HepG2 (cell line): ENCODE results near the gene FBXO24. TPM values are rescaled to one million over a fixed set of nuclear protein-coding genes. Genes with fewer than 3 reads are reported as not detected.

Experiments used
- ETV6 ChIP-seq: sonication (generic); formaldehyde crosslinking; conservative IDR thresholded peaks from 2 replicates; pipeline ENCODE4 v1.4.0; 2020; ENCODE audit warnings: missing genetic modification reagents
- FOXK2 ChIP-seq: fragments of 450-650 bp; IDR thresholded peaks from 2 replicates; pipeline ENCODE4 v1.6.1; 2016
- HES4 ChIP-seq: sonication (generic); formaldehyde crosslinking; IDR thresholded peaks from 2 replicates; pipeline ENCODE4 v1.9.0; 2021; ENCODE audit warnings: mild to moderate bottlenecking, missing genetic modification reagents, borderline replicate concordance
- HNRNPL ChIP-seq: fragments of 200-400 bp; formaldehyde crosslinking; IDR thresholded peaks from 2 replicates; pipeline ENCODE4 v1.6.1; 2017; ENCODE audit warnings: mild to moderate bottlenecking, low read depth, low read length
- MAF1 ChIP-seq: sonication (generic); formaldehyde crosslinking; IDR thresholded peaks from 2 replicates; pipeline ENCODE4 v1.5.0; 2020; ENCODE audit warnings: missing genetic modification reagents, borderline replicate concordance
- NR2F1 ChIP-seq, 2 experiments: fragments of 450-650 bp in 1 of 2; formaldehyde crosslinking in 1 of 2; IDR thresholded peaks; 2 replicates each; pipeline versions ENCODE4 v1.5.0 to v1.6.1; 2016 to 2020; ENCODE audit warnings: mild to moderate bottlenecking in 1 of 2, missing compliant biosample characterization in 1 of 2, missing genetic modification reagents in 1 of 2, moderate library complexity in 1 of 2
- PAF1 ChIP-seq: IDR thresholded peaks from 2 replicates; pipeline ENCODE4 v1.6.1; 2016; ENCODE audit warnings: missing genetic modification reagents, missing compliant biosample characterization
- SMARCC2 ChIP-seq: fragments of 450-650 bp; IDR thresholded peaks from 2 replicates; pipeline ENCODE4 v1.6.1; 2017; ENCODE audit warnings: antibody characterized with exemption, mild to moderate bottlenecking
- ZBED4 ChIP-seq: sonication (generic); formaldehyde crosslinking; IDR thresholded peaks from 2 replicates; pipeline ENCODE4 v1.4.0; 2020; ENCODE audit warnings: missing genetic modification reagents, borderline replicate concordance
- ZBTB40 ChIP-seq, 2 experiments: fragments of 450-650 bp in 1 of 2; sonication (generic) in 1 of 2; formaldehyde crosslinking in 1 of 2; IDR thresholded peaks; 2 replicates each; pipeline versions ENCODE4 v1.6.1 to v1.8.0; 2016 to 2022; ENCODE audit warnings: antibody characterized with exemption in 1 of 2, mild to moderate bottlenecking in 1 of 2, missing genetic modification reagents in 1 of 2
- ZBTB49 ChIP-seq: sonication (generic); formaldehyde crosslinking; IDR thresholded peaks from 2 replicates; pipeline ENCODE4 v1.4.0; 2020; ENCODE audit warnings: missing genetic modification reagents, borderline replicate concordance
- ZNF616 ChIP-seq: sonication (generic); formaldehyde crosslinking; IDR thresholded peaks from 2 replicates; pipeline ENCODE4 v1.5.0; 2020; ENCODE audit warnings: low read depth, mild to moderate bottlenecking, missing genetic modification reagents
- ZNF674 ChIP-seq: sonication (generic); formaldehyde crosslinking; IDR thresholded peaks from 2 replicates; pipeline ENCODE4 v1.5.0; 2020; ENCODE audit warnings: low read depth, mild to moderate bottlenecking, missing genetic modification reagents
- polyA plus RNA-seq, 8 experiments: library from polyadenylated mRNA; depleted of rRNA in 3 of 8; stranded (reverse) in 7 of 8; unstranded in 1 of 8; fragments of >200 nt; fragmentation: Illumina TruSeq in 4 of 8; extraction: Trizol in 4 of 8; gene quantifications; 2 replicates each; pipeline versions ENCODE4 v1.2.1 to v1.2.3, GENCODE V29; 2011 to 2016; ENCODE audit warnings: low read depth in 4 of 8, missing spikeins in 1 of 8, mixed read lengths in 1 of 8; ENCODE audit not compliant: insufficient read depth in 1 of 8
- total RNA-seq, 5 experiments: library from RNA; depleted of rRNA; stranded (reverse); fragments of >200 nt; fragmentation: Illumina TruSeq; extraction: Trizol; gene quantifications; 2 replicates each; pipeline ENCODE4 v1.2.3, GENCODE V29; 2016; ENCODE audit warnings: low read depth in 1 of 5

Gene FBXO24
- total and polyA plus RNA-seq, 2 of the 13 experiments (the other 11 are each of a cell fraction or from before 2014, with no cell fraction given): 0.20 to 0.55 TPM

- TF ChIP-seq ZBTB40 (IDR thresholded peaks at IDR 0.05) (no peak), ZBTB40 (CRISPR knock-in tag; IDR thresholded peaks at IDR 0.05) (no peak; the same call in 1 of the 2 replicates), PAF1 (CRISPR knock-in tag) (peak; percentile 98), MAF1 (CRISPR knock-in tag) (no peak), HNRNPL (peak; percentile 57; the same call in 1 of the 2 replicates), HES4 (CRISPR knock-in tag) (peak; percentile 75; the same call in 1 of the 2 replicates), ZNF616 (CRISPR knock-in tag) (no peak), ZBED4 (CRISPR knock-in tag) (no peak; the same call in 1 of the 2 replicates), SMARCC2 (no peak), FOXK2 (peak; percentile 78), ZNF674 (peak; percentile 89; the same call in 1 of the 2 replicates), ETV6 (CRISPR knock-in tag) (no peak; the same call in 1 of the 2 replicates), ZBTB49 (CRISPR knock-in tag) (peak; percentile 62; the same call in 1 of the 2 replicates), NR2F1 (CRISPR knock-in tag; IDR thresholded peaks at IDR 0.05) (no peak; a peak in 1 of 4 replicates)
These were observed 17.8 kb upstream of the FBXO24 start (continued) for GRCh38 chr7:100568176-100568895.
